Measurements from ENCODE around the gene FUCA2.
"Not testable (repeated sequence)": the region's sequence is repeated elsewhere in the genome, so short reads cannot be mapped to it uniquely, and the experiment has no call there.

Gene FUCA2

DNA sequence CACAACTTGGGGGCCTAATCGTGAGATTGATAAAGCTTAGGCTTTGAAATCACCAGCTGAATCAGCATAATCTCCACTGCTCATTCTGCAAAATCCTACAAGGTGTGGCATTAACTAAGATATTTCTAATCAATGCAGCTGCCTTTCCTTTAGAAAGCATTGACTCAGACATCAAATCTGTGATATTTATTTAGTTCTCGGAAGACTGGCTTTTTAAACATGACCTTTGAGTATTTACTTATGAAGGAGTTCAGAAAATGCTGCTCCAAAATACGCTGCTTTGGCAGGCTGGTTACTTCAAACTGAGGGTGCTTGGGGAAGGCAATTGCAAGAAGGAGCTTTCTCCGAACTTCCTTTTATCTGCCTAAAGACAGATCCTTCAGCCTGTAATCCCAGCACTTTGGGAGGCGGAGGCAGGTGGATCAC, 23.7 kb upstream of the FUCA2 start:
- DNase-seq: no peak

DNA sequence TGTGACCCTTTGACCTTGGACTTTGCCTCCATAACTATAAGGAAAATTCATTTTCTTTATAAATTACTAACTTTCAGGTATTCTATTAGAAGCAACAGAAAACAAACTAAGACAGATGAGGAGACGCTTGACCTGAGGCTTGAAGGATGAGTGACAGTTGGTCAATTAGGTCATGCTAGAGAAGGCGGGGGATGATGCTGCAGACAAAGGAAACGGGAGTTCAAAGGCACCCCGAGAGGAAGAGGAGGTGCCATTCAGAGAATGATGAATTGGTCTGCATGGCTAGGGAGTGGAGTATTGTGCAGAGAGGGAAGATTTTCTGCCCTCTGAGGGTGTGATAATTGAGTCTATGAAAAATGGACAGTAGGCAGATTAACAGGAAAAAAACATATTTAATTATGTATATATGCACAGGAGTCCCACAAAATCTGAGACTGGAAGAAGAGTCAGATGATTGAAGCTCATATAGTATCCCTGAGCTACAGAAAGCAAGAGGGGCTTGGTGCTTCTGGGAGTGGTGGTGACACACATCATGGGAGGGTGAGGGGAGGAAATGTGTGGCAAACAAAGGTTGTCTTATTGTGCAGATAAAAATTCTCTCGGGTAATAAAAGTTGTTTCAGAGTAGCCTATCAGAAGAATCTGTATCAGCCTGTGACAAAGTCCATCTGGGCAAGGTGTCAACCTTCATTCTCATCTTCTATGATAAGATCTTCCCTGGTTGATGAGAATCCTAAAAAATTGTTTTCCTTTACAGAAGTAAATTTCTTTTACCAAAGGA, 20.4 kb upstream of the FUCA2 start:
- DNase-seq: no peak

DNA sequence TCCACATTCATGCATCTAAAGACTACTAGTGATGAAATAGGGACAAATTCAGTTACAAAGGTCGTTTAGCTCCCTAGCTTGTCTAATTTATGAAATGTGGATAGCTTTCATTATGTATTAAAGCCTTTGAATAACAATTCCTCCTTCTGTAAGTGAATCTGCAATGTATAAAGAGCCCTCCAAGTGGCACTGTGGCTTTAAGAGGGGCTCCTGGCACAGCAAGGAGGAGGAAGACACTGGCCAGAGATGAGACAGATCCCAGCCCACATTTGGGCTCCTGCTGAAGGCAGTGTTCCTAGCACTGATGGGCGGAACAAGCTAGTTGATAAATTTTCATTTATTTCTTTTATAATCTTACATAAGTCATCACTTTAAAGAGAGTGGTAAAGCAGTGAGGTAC, 17.6 kb upstream of the FUCA2 start:
- DNase-seq: no peak

DNA sequence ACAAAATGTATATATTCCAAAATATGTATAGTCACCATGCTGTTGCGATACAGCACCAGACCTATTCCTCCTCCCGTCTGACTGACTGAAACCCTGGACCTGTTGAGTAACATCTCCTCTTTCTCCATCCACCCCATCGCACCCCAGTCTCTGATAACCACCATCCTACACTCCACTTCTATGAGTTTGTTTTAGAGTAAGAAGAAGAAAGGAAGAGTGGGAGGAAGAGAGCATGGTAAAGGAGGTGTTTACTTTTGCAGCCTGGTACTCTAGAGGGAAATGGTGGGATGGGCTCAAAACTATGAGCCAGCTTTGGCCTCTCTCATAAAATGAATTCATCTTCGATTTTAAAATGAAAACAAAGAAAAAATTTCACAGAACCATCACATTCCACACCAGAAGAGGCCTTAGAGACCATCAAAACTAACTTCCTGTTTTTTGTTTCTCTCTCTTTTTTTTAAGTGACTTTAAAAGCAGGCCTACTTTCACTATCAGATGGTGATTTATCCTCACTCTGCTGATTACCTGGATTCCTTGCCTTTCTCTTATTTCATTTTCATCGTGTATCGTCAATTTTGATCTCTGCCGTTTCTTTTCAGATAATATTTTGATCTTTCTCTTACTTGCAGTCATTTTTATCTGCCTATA, 16.8 kb upstream of the FUCA2 start:
- DNase-seq: no peak

DNA sequence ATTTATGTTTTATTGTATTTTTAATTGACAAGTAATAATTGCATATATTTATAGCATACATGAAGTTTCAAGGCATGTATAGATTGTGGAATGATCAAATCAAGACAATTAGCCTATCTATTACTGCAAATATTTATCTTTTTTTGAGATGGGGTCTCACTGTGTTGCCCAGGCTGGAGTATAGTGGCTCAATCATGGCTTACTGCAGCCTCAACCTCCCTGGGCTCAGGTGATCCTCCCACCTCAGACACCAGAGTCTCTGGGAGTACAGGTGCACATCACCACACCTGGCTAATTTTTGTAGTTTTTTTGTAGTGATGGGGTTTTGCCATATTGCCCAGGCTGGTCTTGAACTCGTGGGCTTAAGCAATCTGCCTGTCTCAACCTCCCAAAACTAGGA, 16.2 kb upstream of the FUCA2 start:
- DNase-seq: no peak

DNA sequence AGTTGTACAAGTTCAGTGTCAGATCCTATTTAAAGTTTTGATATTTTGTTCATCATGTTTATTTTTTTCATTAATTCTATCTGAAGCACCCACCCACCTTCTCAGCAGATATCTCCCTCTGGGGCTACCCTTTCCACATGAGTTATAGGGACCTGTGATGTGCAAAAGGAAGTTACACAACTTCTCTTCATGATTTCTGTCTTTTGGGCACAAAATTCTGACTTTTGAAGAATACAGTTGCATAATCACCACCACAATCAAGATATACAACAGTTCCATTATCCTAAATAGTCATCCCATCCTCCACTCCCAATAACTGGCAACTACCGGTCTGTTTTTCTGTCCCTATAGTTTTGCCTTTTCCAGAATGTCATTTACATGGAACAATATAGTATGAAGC, 13.8 kb upstream of the FUCA2 start:
- DNase-seq: no peak

DNA sequence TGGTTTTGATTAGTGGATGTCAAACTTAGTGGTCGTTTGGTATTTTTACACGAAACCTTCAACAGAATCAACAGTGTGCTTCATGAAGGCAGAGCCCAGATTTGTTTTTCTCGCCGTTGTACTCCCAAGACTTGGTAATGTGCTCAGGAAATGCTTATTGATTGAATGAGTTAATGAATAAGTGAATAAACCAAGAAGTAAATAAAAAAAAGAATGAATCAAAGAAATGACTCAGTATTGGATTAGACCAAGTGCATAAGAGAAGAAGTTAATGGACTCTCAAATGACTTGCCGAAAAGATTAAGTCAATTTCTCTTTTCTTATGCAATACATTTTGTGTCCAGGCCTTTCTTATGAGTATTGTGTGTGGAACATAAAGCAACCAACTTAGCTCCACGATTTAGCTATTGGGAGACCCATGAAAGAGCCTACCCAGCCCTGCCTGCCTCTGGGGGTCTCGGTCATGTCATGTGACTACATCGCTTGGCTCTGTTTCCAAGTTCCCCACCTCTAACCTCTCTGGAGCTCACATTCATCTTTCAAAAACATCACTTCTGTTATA, 10.6 kb upstream of the FUCA2 start:
- DNase-seq: no peak

DNA sequence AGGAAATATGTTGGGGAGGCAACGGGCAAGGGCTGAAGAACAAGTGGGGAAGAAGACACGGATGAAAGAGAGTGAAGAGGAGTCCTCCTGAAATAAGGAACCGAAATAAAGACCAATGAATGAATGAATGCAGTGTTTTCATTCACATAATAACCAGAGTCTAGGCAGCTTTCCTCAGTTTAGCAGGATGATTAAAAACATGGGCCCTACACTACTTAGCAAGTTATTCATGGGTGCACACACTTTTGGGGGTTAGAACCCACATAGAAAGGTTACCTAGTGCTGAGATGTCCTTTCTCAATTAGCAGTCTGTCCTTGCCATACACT, 5.9 kb upstream of the FUCA2 start:
- DNase-seq: no peak

DNA sequence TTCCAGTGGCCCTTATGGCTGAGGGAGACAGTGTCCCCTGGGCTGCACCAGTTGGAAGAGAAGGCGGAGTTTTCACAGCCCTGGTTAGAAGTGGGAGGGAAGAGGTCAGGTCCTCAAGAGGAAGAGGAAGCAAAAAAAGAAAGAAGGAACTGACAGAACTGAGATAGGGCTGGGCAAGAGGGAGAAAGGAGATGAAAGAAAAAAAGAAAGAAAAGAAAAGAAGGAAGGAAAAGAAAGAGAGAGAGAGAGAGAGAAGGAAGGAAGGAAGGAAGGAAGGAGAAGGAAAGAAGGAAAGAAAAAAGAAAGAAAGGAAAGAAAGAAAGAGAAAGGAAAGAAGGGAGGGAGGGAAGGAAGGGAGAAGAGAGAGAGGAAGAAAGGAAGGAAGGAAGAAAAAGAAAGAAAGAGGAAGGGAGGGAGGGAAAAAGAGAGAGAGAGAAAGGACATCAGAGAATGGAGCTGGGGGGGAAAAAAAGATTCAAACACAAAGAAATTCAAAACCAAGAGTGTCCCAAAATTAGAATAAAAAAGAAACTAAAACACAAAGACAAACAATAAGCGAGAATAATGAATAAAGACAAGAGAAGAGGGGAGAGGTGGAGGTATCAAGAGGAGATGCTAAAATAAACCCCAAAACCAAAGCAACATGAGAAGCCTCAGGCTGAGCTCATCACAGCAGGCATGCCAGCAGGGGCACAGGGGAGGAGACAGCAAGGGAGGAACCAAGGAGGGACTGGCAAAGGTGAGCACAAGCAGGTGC, 5.3 kb upstream of the FUCA2 start:
- DNase-seq: no peak

DNA sequence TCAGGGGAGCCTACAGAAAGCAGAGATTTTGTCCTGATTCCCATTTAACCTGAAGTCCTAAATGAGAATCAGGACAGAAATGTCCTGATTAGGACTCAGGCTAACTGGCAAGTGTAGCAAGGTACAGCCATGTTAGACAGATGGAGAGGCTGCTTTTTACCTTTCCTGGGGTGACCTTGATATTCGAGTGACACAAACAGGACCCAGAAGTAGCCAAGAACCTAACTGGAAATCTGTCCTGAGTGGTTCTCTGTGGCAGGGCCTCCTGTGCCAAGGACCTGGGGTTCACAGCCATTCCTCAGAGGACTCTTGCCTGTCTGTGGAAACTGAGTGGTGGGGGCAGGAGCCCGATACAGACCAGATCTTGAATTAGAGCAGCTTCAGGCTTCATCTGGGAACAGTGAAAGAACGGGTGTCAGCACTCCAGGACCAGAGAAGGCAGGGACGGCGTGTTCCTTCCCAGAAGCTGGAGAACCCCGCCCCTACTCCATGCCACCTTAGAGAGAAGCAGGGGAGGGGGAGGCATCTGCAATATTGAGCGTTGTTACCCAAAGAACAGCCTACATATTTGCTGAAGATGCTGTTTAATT, 4.3 kb upstream of the FUCA2 start:
- DNase-seq: no peak

DNA sequence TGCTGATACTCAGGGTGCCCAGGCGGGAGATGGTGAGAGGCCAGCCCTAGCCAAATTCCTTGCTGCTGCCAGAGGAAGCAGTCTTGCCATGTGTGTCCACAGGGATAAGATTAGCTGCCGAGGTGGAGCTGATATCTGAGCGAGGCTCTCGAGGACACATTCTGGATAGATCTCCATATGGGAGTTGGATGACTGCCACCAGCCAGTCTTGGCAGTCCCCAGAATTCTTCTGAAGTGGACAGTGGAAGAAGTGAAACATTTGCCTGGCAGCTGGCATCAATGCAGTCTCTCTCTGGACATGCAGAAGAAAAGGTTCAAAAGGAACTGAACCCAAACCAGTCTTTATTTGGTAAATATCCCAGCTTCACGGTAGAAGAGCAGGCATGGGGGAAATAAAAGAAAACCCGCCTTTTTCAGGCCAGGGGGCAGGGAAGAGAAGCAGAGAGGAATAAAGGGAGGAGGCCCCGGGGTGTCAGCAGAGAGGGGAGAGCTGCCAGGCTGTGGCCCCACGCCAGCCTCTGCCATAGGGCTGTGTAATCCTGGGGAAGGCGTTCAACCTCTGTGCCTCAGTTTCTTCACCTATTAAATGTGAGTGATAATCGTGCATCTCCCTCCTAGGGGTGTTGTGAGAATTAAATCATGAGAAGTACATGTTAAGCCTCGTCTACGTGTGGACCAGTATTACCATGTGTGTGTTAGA, 3.7 kb upstream of the FUCA2 start:
- no peak for DNase-seq

DNA sequence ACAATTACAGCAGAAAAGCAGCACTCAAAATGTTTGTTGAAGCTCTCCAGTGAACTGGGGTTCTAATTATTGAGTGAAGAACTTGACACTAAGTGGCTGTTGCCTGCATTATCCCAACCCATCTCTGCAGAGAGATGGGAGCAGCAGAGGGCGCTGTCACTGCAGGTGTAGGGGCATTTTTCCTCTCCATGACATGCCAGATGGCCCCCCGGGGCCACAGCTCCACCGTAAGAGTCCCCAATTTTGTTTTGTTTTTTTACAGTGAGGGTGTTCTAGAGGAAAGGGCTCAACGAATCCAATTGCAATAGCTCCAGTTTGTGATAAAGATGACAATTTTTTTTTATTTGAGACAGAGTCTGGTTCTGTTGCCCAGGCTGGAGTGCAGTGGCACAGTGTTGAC, 1.9 kb upstream of the FUCA2 start:
- peak; percentile 25 for DNase-seq

DNA sequence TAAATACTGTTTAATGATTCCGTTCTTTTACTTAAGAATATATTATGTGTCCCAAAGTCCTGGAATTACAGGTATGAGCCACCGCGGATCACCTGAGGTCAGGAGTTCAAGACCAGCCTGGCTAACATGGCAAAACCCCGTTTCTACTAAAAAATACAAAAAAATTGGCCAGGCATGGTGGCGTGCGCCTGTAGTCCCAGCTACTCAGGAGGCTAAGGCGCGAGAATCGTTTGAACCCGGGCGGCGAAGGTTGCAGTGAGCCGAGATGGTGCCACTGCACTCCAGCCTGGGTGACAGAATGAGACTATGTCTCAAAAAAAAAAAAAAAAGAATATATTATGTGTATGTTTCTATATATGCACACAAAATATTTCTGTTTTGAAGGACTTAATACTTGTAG, 1.2 kb downstream of the FUCA2 start:
- DNase-seq: not testable (repeated sequence)

DNA sequence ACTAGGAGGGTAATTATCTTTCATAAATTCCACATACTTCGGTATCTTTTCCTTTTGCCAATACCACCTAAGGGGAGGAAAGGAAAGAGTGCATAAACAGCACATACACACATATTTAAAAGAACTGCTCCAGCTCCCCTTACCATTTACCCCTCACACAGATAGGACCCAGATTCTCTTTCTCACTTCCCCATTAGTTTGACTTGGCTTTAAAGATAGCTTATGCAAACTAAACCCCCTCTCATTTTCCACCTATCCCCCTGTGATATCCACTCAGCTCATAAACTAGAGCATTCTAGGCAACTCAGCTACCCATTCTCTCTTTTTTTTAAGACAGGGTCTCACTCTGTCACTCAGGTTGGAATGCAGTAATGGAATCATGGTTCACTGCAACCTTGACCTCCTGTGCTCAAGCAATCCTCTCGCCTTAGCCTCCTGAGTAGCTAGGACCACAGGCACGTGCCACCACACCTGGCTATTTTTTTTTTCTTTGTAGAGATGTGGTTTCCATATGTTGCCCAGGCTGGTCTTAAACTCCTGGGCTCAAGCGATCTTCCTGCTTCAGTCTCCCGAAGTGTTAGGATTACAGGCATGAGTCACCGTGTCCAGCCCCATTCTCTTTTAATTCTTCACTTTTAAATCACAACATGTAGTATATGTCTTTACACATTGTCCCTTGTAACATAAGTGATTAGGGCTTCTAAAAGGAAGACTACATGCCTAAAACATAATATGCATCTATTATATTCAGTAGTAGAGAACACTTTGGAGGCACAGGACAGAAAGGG, 4.0 kb downstream of the FUCA2 start:
- DNase-seq: no peak

DNA sequence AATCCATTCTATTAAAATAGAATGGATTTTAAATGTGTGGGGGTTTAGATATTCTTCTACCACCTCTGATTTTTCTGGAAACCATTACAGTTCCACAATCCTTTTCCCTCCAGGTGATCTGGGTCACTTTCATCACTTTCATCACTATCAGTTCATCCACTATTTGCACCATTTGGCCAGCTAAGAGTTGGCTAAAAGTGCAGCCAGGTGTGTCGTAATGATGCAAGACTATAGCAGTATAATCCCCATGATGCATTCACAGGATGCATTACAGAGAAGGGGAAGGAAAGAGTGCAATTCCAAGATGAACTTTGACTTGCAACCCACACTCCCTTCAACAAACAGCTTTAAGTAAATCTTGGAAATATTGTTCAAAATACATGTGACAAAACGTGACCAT, 4.9 kb downstream of the FUCA2 start:
- no peak for DNase-seq

DNA sequence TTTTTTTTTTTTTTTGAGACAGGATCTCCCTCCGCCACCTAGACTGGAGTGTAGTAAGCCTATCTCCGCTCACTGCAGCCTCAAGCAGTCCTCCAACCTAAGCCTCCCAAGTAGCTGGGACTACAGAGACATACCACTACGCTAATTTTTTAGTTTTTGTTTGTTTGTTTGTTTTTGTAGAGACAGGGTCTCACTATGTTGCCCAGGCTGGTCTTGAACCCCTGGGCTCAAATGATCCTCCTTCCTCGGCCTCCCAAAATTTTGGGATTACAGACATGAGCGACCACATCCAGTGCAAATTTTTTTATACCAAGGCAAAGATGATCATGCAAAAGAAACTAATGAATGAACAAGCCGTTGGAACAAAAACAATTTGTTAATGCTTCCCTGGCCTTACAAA, 5.3 kb downstream of the FUCA2 start:
- no peak for DNase-seq

DNA sequence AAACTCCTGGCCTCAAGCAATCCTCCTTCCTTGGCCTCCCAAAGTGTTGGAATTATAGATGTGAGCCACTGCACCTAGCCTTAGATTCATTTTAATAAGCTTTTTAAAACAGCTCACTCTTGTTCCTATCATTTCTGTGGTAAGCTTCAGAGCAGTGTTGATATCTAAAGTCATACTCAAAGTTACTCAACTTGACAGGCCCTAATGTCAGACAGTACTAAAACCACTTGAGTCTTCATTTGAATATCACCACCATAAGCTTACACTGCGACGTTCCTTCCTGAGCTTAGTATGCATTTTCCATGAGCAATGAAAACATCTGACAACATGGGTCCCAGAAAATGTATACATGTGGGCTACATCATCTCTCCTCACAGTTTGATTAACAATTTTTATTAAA, 6.0 kb downstream of the FUCA2 start:
- DNase-seq: no peak

DNA sequence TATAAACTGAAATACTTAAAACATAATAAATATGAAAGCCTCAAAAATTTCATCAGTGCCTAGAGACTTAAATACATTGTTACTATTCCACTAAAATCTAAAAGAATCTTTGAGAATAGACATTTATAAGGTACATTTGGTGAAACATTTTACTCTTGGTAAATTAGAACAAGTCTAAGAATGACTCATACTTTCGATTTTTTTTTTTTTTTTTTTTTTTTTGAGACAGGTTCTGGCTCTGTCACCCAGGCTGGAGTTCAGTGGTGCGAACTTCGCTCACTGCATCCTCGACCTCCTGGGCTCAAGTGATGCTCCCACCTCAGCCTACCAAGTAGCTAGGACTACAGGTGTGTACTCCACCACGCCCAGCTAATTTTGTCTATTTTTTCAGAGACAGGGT, 6.4 kb downstream of the FUCA2 start:
- no peak for DNase-seq

DNA sequence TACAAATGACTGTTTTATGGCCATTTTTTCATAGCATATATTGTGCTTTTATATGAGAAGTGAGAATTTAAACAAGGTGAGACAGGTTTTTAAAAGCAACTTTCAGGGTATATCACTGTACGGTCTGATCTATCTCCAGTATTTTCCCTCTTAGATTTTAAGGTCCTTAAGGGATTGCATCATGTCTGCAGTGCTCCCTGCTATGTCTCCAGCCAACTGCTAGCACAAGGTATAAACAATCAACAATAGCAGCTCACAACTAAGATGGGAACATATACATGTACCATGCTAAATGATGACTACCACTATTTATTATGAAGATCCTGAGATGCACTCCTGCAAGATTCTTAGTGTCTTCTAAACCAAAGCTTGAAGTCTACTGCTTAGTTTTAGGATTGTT, 7.2 kb downstream of the FUCA2 start:
- no peak for DNase-seq

DNA sequence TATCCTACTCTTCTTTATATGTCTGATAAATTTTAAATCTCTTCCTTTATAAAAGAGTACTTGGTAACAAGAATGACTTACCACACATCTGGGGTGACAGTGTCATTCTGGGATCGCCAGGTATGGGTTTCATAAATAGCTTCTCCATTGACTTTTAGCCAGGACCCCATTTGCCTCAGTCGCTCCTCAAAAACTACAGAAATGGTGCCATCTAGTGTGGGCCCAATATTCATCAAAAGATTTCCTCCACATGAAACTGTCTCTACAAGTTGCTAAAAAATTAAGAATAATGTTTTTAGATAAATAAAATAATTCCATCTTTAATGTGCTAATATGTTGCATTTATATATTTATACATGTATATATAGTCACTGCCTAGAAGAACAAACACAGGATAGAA, 9.7 kb downstream of the FUCA2 start:
- DNase-seq: no peak

DNA sequence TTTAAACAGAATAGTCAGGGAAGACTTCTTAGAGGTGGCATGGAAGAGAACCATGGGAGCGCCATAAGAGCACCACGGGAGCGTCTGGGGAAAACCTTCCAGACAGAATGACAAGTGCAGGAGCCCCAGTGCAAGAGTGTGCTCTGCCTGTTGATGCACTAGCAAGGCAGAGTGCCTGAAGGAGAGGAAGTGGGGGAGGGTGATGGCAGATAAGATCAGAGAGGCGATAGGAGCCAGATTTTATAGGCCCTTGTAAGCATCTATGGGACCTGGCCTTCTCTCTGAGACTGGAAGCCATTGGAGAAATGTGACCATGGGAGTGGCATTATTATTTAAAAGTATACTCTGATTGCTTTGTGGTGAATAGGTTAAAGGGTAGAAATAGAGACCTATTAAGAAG, 13.1 kb downstream of the FUCA2 start:
- DNase-seq: peak; percentile 1

DNA sequence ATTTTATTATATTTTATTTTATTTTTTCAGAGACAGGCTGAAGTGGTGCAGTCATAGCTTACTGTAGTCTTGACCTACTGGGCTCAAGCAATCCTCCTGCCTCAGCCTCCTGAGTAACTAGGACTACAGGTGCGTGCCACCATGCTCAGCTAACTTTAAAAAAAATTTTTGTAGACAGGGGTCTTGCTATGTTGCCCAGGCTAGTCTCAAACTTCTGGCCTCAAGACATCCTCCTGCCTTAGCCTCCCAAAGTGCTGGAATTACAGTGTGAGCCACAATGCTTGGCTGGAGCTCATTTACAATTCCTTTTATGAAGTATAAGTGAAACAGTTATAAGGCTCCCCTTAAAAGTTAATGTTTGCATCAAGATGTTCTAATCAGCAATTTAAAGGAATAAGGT, 14.5 kb downstream of the FUCA2 start:
- DNase-seq: no peak
